Stomach (tissue), 4 donors: Measurements from ENCODE around the gene RAB3C.

Experiments
- EP300 ChIP-seq: sonication (generic); formaldehyde crosslinking; IDR thresholded peaks from one replicate; pipeline ENCODE4 v1.6.1; 2017; ENCODE audit warnings: antibody characterized with exemption
- POLR2A ChIP-seq, 4 donors: fragments of 450-650 bp; IDR thresholded peaks; one replicate each; pipeline ENCODE4 v1.6.1; 2016; ENCODE audit warnings: antibody characterized with exemption in 4 of 4, control low read depth in 2 of 4, mild to moderate bottlenecking in 1 of 4, moderate library complexity in 1 of 4
- POLR2AphosphoS5 ChIP-seq, 3 donors: sonication (generic); formaldehyde crosslinking; IDR thresholded peaks; one replicate each; pipeline ENCODE4 v1.6.1; 2016; ENCODE audit warnings: antibody characterized with exemption in 3 of 3
- TF ChIP-seq, protein P1 (sequence below), 7 experiments: fragments of 450-650 bp in 4 of 7; fragments of 200-600 bp in 3 of 7; sonication (generic) in 3 of 7; IDR thresholded peaks; one replicate each; pipeline ENCODE4 v1.5.1; 2016 to 2019; ENCODE audit warnings: antibody characterized with exemption in 7 of 7, control low read depth in 2 of 7, mild to moderate bottlenecking in 1 of 7

DNA sequence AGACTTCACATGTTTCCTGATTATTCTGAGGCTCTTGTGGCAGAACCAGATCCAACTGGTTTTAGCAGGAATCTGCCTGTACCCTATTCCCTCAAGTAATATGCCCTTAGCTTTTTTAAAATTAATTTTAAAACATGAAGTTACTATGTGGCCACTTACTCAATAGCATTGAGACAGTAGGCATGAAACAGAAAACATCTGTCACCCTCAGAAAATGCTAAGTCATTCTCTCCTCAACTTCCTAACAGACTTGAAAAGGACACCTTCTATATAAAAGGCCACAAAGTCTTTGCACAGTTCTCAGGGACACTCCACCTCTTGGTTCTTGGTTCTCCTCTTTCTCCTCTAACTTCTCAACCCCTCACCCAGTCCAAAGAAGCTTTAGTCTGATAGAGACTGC is 277.8 kb downstream of the RAB3C start:
- TF ChIP-seq, protein P1, sequence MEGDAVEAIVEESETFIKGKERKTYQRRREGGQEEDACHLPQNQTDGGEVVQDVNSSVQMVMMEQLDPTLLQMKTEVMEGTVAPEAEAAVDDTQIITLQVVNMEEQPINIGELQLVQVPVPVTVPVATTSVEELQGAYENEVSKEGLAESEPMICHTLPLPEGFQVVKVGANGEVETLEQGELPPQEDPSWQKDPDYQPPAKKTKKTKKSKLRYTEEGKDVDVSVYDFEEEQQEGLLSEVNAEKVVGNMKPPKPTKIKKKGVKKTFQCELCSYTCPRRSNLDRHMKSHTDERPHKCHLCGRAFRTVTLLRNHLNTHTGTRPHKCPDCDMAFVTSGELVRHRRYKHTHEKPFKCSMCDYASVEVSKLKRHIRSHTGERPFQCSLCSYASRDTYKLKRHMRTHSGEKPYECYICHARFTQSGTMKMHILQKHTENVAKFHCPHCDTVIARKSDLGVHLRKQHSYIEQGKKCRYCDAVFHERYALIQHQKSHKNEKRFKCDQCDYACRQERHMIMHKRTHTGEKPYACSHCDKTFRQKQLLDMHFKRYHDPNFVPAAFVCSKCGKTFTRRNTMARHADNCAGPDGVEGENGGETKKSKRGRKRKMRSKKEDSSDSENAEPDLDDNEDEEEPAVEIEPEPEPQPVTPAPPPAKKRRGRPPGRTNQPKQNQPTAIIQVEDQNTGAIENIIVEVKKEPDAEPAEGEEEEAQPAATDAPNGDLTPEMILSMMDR (IDR thresholded peaks at IDR 0.05), result no peak
- TF ChIP-seq POLR2A (IDR thresholded peaks at IDR 0.05), result no peak
- TF ChIP-seq POLR2AphosphoS5 (IDR thresholded peaks at IDR 0.05), result no peak
- no peak for TF ChIP-seq EP300
